Activated CD8-positive, alpha-beta memory T cell treated with anti-CD3 and anti-CD28 coated beads, Interleukin-2, amount 50 U/mL, for 48 hours (primary cell): ENCODE data around the gene PI4KA.

Experiments
- DNase-seq: peaks from one replicate; pipeline ENCODE4 v3.0.0-alpha.2; 2020

The PI4KA gene

GRCh38 chr22:20815477-20816050 is 43.0 kb downstream of the PI4KA start:
- no peak for DNase-seq

- no peak for DNase-seq
Observed at GRCh38 chr22:20814221-20814808, 44.3 kb downstream of the PI4KA start.

DNA sequence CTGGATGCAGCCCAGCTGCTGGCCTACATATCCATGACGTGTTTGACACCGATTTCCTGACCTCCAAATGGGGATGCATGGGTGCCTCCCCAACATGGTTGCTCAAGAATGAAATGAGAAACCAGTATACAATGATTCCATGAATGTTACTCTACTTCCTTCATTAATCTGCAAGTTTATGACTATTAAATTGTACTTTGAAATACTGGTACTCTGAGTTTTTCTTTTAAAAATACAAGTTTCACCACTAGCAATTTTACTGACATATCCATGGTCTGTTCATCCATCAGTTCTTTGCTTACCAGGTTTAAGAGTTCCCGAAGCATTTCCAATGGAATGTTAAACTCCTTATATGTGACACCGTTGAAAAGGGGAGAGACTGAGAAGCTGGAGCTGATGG is 45.6 kb downstream of the PI4KA start:
- DNase-seq = no peak

DNA sequence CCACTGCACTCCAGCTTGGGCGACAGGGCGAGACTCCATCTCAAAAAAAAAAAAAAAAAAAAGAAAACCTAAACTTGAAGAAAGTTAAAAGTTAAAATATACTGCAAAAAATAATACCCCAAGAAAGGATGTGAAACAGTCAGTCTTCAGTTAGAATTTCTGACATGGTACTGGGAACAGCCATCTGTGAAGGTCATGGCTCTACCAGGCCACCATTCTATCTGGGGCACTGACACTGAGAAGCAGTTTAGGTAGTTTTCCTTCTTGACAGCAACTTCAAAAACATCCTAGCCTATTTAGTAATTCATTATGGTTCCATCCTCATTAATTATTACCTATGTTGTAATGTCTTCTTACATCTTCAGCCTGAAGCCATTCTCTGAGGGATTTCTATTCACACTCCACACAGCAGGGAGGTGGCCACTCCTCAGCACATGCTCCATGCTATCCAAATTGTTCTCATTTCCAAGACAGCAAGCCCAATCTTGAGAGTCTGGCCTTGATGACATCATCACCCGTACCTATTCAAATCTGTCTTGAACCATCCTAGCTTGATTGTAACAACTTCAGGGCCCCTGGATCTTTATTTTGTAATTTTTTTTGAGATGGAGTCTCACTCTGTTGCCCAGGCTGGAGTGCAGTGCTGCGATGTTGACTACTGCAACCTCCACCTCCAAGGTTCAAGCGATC is 46.5 kb downstream of the PI4KA start:
- no peak for DNase-seq

DNA sequence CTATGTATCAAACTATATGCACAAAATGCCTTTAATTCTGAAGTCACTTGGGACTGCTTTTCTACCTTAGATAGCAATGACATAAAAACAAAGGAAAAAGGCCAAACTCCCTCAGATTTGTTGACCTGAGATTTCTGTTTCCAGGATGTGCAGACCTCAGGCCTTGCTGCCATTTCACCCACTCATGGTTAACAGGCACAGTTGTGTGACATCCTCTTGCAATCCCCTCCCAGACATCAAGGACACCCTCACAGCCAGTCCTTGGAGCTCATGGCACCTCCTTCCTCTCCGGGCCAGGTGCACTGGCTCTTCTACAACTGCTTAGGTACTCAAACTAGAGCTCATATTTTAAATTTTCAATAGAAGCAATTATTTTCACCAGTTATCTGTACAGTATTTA is 47.4 kb downstream of the PI4KA start:
- no peak for DNase-seq

- DNase-seq = peak; percentile 64
Observed at GRCh38 chr22:20810645-20811044, 48.0 kb downstream of the PI4KA start.

DNA sequence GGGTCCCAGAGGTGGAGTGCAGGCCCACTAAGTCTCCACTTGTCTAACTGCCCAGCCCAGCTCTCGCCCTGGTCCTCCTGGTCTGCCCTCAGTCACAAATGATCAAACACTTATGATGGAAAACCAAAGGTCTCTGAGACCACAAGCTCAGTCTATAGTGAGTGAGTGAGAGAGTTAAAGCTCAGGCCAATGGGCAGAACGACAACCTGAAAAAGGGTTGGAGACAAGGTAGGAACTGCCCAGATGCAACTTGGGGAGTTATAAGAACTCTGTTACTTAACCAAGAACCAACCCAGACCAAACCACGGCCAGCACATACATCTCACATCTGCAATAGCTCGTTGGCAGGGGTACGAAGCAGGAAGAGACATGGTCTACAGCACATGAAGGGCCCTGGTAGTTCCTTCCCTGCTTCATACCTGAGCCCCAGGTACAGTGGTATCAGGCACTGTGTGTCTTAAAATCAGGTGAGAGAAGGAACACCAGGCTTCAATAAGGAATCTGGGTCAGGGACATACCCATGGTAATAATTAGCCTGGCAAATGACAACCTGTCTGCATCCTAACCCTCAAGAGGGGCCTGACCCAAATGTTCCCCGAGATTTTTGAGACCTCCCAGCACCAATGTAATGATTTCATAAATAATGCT is 48.9 kb downstream of the PI4KA start:
- no peak for DNase-seq

DNA sequence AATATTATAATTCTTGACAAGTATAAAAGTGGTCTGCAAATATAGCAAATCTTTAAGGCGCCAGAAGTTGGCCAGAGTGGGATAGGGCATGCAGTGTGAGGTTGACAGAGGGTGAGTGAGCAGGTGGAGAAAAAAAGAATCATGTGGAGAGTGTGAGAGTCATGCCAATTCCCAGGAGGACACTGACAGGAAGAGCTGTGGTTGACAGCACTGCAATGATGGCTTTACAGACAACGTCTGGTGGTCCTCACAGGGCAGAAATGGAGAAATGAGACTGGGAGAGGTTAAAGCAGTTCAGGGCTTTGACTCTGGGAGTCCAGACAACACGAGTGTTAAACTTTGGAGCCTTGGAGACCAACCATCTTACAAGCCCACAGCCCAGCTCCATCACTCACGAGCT is 49.8 kb downstream of the PI4KA start:
- no peak for DNase-seq

- no peak for DNase-seq
Observed at GRCh38 chr22:20807315-20807752, 51.3 kb downstream of the PI4KA start.

DNA sequence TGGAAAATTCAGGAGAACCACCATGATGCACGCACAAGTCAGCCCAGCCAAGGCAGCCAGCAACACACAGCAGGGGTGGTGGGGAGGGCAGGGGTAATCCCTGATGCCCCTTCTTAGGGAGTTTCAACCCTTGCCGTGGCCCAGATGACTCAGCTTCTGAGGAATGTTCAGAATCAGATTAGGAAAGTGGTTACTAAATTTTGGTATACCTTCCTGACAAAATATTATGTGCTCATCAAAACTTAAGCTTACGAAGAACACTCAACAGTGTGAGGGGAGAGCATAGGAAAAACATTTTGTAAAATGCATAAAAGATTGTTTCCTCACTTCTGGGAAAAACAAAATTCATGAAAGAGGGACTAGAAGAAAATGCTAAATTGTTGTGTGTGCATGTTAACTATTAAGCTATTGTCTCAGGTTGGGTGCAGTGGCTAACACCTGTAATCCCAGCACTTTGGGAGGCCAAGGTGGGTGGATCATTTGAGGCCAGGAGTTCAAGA is 52.6 kb downstream of the PI4KA start:
- DNase-seq = no peak

GRCh38 chr22:20804650-20805049 is 54.0 kb downstream of the PI4KA start:
- no peak for DNase-seq

DNA sequence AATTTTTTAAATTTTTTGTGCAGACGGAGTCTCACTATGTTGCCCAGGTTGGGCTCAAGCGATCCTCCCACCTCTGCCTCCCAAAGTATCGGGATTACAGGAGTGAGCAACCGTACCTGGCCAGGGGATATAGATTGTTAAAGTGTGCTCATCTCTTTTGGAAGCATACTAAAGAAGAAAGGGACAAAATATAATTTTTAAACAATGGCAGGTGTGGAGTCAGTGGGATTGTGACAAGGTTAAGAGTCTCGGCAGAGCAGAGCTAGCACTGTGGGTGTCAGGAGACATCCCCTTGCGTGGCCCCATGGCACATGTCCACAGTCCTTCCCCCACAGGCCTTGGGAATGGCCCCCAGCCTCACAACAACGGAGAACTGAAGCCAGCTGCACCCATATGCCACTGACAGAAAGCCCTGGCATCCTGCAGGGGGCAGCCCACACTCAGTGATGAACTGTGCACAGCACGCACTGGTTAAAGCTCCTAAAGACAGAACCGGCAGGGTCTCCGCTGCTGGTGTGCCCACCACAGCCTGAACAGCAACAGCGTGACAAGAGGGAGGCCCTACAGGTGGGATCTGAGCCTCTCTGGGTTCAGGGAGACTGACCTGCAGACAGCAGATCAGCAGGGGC is 54.8 kb downstream of the PI4KA start:
- peak; percentile 63 for DNase-seq

GRCh38 chr22:20802922-20803553 is 55.6 kb downstream of the PI4KA start:
- DNase-seq = no peak

DNA sequence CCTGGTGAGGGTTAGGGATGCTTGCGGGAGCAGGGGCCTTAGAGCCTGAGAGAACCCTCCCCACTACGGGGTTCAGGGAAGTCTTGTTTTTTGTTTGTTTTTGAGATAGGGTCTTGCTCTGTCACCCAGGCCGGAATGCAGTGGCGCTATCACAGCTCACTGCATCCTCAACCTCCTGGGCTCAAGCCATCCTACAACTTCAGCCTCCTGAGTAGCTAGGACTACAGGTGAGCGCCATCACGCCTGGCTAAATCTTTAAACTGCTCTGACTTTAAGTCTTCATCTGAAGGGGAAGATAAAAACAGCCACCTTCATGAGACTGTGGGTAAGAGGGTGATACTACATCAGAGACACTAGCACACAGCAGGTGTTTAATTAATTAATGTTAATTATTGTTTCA is 56.2 kb downstream of the PI4KA start:
- DNase-seq = no peak

- DNase-seq = no peak
Observed at GRCh38 chr22:20799449-20799848, 59.2 kb downstream of the PI4KA start.

- DNase-seq = no peak
Observed at GRCh38 chr22:20798974-20799373, 59.6 kb downstream of the PI4KA start.

GRCh38 chr22:20798218-20798617 is 60.4 kb downstream of the PI4KA start:
- DNase-seq = no peak

DNA sequence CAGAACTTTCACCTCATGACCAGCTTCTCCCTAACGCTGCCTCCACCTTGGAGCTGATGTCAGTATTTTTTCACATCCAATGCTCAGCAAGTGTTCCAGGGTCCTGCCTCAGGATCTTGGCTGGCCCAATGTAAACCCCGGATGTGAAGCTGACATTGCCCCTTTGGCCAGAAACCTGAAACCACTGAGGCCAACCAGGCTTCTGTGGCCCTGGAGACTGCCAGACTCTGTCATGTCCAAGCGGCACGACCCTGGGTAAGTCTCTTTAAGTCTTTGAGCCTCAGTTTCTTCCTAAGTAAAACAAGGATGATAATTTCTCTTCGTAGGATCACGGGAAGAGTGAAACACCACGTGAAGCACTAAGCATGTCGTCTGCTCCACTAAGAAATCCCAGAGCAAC is 61.9 kb downstream of the PI4KA start:
- DNase-seq = no peak

DNA sequence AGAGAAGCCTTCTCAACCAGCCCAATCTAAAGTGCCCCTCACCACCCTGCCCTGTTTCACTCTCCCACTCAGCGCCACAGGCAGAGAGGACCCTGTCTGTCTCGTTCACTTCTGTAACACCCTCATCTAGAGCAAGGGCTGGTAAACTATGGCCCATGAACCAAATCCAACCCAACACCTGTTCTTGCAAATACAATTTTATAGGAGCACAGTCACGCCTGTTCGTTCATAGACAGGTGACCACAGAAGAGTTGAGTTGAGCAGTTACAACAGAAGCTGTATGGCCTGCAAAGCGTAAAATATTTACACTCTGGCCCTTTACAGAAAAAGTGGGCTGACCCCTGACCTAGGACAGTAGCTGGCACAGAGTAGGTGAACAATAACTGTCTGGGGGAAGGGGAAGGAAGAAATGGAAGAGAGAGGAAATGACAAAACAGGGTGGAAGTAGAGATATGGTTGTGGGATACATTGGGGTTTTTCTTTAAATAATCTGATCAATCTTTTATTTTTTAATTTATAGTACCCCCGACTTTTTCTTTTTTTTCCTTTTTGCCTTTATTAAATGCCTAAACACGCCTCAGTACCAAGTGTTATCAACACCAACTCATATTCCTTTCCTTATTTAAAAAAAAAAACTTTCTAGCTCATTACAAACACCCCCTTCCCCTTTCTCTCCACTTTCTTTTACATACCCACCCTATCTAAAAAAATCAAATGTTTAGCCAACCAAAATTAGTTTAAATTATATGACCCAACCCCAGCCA is 63.8 kb downstream of the PI4KA start:
- DNase-seq = no peak

DNA sequence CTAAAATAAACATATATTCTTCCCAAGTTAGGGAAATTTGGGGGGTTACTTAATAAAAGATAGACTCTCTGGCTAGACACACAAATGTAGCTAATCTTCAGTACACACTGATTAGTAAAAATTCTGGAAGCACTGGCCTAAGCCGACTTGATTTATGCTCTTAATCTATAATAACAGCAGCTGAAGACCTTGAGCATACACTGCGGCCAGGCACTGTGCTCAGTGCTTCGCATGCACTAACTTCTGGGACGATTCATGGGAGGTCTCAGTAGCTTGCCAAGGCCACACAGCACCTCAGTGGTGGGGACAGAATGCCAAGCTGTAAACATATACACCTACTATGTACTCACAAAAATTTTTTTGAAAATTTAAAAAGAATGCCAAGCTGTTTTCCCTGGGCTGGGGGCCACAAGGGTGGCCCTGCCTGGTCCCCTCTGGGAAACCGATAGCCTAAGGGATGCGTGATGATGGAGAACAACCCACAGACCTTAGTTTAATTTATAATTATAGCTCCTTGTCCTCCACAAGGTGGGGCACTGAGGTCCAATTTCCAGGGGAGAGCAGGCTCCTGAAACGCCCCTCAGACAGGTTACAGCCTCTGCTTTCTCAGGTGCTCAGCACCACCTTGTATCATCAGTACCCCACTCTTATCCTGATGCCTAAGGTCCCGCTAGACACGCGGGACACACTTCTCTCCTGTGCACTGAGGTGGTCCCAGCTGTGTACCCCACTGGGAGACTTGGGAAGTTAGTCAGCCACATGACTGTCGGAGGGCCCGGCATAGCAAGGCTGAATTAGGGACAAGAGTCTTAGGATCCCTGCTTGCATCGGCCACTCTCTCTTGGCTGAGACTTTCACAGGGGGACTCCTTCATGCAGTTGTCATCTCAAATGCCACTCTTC is 64.6 kb downstream of the PI4KA start:
- no peak for DNase-seq
